NOMO-1 treated with dmso at 0.1 percent for 144 hours (cell line): ENCODE data around the gene MS4A18.
"Not testable (repeated sequence)": the region's sequence is repeated elsewhere in the genome, so short reads cannot be mapped to it uniquely, and the experiment has no call there.

Experiments
- DNase-seq: peaks from one replicate; lab custom pipeline; 2025; ENCODE audit not compliant: unreplicated experiment; lab: John Stamatoyannopoulos, UW

MS4A18 gene

GRCh38 chr11:60734279-60734678 lies 9.8 kb downstream of the MS4A18 start:
- DNase-seq = no peak

- DNase-seq = no peak
Observed at GRCh38 chr11:60739114-60739513, 14.6 kb downstream of the MS4A18 start.

- DNase-seq = no peak
Observed at GRCh38 chr11:60740573-60740972, 16.1 kb downstream of the MS4A18 start.

- DNase-seq = no peak
Observed at GRCh38 chr11:60741421-60741820, 16.9 kb downstream of the MS4A18 start.

GRCh38 chr11:60743058-60743457 lies 18.5 kb downstream of the MS4A18 start:
- DNase-seq = no peak

GRCh38 chr11:60744114-60744513 lies 19.6 kb downstream of the MS4A18 start:
- no peak for DNase-seq

DNA sequence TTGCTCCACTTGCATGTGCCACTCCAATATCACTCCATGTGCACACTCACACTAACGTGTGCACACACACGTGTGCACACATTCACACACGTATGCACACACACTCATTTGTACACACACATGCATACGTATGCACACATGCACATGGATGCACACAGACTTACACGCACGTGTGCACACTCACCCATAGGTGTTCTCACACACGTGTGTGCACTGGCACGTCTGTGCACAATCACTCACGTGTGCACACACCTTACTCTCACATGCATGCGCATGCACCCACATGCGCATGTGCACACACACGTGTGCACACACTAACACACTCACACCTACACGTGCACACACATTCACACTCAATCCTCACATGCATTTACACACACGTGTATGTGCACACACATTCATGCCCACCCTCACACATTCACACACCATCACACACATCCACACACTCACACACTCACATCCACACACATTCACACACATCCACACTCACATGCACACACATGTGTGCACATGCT lies 22.9 kb downstream of the MS4A18 start:
- no peak for DNase-seq

DNA sequence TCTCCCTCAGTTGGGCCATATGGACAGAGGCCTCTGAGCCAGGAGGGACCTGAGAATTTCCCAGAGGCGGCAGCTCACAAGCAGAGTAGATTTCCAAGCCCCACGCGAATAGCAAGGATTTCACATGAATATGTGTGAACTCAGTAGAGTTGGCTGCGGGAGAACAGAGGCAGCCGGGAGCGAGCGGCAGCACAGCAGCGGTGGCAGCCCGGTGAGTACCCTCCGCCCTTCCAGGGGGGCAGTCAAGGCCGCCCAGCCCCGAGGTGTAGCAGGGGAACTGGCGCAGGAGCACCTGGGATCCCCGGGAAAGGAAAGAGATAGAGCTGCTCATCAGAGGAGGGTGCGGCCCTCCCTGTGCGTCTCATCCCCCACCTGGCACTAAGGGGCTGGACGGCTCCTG lies 23.7 kb downstream of the MS4A18 start:
- DNase-seq = no peak

DNA sequence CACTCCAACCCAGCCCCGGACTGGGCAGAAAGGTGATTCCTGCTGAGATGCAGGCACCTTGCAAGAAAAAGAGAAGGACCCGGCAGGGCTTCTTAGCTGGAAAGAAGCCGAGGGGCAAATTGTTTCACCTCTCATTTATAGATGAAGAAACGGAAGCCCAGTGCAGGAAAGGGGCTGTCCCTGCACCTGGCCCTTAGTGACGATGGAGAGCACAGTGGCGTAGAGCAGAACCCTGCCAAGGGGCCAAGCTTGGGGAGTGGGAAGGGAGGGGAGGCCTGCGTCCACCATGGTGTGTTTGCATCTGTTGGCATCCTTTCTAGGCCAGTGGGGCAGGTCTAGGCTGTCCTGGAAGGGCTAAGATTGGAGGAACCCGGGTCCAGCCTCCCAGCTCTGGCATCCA lies 24.3 kb downstream of the MS4A18 start:
- no peak for DNase-seq

- DNase-seq = no peak
Observed at GRCh38 chr11:60750911-60751310, 26.4 kb downstream of the MS4A18 start.

DNA sequence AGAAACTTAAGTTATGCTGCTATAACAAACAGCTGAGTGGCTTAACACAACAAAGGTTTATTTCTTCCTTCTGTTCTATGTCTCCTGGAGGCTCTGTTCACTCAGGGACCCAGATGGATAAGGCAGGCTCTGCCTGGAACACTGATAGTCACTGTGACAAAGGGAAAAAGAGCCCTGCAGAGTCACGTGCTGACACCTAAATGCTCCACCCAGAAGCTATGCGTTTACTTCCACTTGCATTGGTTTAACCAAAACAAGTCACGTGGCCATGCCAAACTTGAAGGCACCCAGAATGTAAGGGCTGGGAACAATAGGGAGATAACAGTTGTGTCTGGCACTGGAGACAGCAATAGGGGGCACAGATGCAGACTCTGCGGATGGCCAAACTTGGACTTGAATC lies 28.8 kb downstream of the MS4A18 start:
- DNase-seq = no peak

DNA sequence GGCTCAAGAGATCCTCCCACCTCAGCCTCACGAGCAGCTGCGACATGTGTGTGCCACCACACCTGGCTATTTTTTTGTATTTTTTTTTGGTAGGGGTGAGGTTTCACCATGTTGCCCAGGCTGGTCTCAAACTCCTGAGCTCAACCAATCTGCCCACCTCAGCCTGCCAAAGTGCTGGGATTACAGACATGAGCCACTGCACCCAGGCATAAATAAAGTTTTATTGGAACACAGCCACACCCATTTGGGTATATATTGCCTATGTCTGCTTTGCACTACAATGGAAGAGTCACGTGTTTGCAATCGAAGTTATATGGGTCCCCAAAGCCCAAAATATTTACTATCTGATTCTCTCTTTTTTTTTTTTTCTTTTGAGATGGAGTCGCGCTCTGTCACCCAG lies 30.4 kb downstream of the MS4A18 start:
- no peak for DNase-seq

DNA sequence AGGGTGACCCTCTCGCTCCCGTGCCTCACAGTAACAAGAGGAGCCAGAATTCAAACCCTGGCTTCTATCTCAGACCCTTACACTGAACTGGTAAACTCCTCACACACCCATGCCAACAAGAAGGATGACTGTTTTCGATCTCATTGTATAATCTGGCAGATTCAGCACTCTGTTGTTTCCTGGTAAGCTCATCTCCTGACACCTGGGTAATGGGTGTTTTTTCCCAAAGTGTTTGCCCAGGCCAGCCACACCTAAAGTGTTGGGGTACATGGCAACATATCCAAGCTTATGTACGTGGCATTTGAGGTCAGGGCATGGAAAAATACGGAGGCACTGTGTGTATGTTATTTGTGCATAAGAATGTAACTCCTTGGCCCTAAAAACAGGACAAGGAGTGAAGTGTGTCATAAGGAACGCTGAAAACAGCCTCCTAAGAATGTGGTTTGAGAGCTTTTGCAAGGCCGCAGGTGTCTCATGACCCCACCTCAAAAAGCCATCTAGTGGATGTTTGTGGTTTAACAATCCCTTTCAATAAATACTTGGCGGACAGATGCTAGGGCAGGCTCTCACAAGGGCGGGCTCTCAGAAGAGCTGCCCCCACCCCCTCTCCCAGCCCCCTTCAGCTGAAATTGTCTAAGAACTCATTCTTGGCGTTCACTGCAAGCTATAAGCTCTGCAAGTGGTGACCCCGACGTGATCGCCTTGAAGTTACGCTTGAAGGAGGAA lies 31.9 kb downstream of the MS4A18 start, which contains the start of gene MS4A15:
Gene MS4A15, plus strand, starts transcription at position 561 of the 726 bp plus-strand sequence. CDS start 6,867 bp downstream, outside the sequence.
- no peak for DNase-seq

DNA sequence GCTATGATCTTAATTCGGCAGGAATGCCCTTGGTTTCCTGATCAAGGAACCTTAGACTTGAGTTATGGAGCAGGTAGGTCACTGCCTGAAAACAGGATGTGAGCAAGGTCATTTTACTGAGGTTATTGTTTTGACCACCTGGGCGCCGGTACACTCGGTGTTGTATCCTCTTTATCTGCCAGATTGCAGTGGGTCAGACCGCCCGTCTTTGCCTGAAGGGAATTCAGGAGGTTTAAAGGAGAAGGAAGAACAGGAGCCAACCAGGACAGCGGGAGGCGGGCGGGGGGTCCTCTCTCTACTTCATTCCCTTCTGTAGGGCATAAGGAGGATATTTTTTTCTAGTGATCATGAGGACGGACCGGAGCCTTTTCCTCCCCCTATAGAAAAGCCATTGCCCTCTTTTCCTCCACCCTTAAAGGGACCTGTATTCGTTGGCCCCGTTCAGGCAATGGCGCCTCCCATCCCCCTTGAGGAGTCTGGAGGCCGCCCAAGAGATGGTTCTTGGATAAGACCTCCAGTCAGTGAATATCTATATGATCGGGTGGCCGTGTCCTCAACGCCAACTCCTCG lies 32.8 kb downstream of the MS4A18 start:
- DNase-seq = no peak

DNA sequence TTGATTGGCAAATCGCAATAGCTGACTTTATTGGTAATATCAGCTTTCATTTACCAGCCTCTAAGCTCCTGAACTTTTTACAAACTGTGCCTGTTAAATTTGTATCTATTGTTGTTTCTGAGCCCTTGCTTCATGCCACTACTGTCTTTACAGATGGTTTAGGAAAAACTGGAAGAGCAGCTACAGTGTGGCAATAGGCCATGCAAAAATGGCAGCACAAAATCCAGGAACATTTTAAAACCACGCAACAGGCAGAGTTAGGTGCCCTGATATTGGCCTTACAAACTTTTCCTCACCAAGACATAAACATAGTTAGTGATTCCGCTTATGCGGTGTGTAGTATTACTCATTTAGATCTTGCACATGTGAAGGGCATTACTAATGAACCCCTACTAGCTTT lies 34.2 kb downstream of the MS4A18 start:
- not testable (repeated sequence) for DNase-seq

- peak; percentile 2 for DNase-seq
Observed at GRCh38 chr11:60759438-60760225, 35.1 kb downstream of the MS4A18 start.

- DNase-seq = no peak
Observed at GRCh38 chr11:60761436-60762190, 37.1 kb downstream of the MS4A18 start.

DNA sequence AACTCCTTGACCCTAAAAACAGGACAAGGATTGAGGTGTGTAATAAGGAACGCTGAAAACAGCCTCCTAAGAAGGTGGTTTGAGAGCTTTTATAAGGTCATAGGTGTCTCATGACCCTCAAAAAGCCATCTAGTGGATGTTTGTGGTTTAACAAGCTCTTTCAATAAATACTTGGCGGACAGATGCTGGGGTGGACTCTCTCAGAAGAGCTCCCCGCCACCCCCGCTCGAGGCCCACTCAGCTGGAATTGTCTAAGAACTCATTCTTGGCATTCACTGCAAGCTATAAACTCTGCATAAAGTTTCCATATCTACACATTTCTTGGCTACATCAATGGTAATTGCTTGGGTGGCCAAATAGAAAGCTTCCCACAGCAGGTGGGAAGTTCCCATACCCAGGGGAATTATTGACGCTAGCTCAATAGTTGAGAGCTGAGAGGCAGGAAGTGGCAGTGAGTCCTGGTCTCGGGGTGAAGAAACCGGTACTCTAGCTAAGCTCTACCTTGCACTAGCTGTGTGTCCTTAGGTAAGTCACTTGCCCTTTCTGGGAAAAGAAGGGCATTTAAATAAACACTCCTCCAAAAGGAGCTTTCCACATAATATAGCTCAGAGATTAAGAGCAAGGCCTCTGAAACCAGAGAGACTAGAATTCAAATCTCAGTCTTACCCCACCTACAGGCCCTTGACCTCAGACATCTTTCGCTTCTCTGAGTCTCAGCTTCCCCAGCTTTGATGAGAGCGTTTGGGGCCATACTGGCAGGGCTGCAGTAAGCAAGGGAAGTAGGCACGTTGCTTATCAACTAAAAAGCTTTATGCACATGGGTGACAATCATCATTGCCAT lies 38.6 kb downstream of the MS4A18 start:
- DNase-seq = no peak

GRCh38 chr11:60763692-60764369 lies 39.3 kb downstream of the MS4A18 start:
- DNase-seq = no peak

GRCh38 chr11:60764879-60765278 lies 40.4 kb downstream of the MS4A18 start:
- no peak for DNase-seq
